CD4-positive, alpha-beta T cell treated with Interleukin-2 at 100 ng/mL for 4 hours (primary cell): ENCODE measurements around the gene SURF6.
"Not testable (repeated sequence)": the region's sequence is repeated elsewhere in the genome, so short reads cannot be mapped to it uniquely, and the experiment has no call there.

ENCODE experiments used
- DNase-seq: peaks from one replicate; pipeline ENCODE4 v3.0.0-alpha.2; 2020; ENCODE audit warnings: low spot score

The SURF6 gene

DNA sequence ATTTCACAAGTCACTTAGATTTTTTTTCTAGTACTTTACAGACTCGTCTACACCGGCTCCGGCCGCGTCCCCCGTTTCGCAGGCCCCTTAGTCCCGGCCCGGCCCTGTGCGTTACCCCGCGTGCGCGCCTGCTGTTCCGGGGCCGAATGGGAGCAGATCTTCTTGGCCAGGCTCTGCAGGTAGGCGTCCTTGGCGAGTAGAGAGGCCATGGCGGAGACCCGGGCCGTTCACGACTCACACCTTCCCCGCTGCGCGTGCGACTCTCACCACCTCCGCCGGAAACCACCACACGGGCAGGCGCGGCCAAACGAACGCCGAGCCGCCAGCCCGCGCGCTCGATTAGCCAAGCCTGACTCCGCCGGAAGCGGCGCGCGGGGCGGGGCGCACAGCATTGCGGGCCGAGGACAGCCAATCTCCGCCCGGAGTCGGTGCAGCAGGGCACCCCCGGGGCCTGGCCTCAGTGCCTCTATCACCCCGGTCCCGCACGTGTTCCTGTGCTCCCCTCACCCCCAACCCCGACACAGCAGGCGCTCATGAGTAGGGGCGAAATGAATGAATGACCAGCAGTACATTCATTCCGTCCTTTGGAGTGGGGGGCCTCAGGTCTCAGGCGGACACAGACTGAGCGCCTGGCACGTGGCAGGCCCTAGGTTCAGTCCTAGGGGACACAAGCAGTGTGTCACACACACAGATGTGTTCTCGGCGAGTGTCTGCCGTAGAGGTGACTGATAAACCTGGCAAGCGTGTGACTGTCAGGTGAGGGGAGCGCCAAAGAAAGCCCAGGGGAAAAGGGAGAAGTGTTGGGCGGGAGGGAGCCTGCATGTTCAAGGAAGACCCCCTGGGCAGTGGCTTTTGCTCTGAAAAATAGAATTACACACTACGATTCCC lies at the start of gene SURF6:
SURF6 (minus strand) TSS at position 265 of the 888 bp plus-strand sequence; CDS start at position 209, 56 bp downstream.
- DNase-seq = peak; percentile 93

DNA sequence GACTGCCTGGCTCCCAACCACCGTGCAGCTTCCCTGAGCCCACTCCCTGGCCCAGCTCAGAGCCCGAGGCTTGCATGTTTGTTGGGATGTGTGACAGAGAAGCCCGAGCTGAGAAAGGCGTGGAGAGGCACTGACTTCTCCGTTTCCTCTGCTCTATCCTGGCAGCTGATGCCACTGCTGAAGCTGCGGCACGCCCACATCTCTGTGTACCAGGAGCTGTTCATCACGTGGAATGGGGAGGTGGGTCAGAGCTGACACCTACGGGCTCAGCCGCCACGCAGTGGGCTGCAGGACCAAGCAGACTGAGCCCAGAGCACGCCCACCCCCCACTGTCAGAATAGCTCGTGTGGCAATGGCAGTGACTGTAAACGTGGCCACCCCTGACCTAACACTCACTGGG lies 49.5 kb upstream of the SURF6 start:
- no peak for DNase-seq

DNA sequence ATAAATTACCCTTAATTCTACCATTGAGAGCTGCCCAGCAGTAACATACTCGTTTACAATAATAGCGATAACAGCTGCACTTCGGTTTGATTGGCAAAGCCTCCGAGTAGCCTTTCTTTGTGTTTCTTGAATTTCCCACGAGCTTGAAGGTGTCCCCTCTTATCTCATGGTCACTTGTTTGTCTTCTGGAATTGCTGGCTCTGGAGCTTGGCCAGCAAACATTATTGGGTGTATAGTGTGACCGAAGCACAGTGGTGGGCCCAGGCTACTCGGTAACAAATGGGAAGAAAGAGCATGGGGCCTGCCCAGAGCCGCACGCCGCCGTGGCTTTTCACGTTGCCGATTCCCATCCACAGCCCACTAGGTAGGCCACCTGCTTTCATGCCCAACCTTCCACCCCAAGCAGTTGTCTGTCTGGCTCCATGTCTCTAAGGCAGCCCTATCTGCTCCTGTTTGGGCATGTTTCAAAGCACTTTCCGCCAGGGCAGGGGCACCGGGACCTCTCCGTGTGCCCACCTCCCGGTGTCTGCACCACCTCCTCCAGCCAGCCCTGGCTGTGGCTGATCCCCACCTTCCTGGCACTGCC lies 48.8 kb upstream of the SURF6 start:
- DNase-seq = no peak

DNA sequence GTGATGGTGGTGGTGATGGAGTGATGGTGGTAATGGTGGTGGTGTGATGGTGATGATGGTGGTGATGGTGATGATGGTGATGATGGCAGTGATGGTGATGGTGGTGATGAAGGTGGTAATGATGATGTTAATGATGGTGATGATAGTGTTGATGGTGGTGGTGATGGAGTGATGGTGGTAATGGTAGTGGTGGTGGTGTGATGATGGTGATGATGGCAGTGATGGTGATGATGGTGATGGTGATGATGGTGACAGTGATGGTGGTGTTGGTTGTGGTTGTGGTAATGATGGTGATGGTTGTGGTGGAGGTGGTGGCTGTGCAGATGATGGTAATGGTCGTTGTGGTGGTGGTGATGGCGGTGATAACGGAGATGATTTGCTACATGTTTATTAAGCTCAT lies 47.5 kb upstream of the SURF6 start:
- DNase-seq = no peak

DNA sequence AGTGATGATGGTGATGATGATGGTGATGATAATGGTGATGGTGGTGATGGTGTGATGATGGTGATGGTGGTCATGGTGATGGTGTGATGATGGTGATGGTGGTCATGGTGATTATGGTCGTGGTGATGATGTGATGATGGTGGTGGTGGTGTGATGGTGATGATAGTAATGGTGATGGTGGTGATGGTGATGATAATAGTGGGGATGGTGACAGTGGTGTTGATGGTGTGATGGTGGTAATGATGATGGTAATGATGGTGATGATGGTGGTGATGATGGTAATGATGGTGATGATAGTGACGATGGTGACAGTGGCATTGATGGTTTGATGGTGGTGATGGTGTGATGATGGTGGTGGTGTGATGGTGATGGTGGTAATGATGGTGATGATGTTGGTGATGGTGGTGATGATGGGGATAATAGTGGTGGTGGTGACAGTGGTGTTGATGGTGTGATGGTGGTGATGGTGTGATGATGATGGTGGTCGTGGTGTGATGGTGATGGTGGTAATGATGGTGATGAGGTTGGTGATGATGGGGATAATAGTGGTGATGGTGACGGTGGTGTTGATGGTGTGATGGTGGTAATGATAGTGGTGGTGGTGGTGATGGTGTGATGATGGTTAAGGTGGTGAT lies 46.6 kb upstream of the SURF6 start:
- no peak for DNase-seq

DNA sequence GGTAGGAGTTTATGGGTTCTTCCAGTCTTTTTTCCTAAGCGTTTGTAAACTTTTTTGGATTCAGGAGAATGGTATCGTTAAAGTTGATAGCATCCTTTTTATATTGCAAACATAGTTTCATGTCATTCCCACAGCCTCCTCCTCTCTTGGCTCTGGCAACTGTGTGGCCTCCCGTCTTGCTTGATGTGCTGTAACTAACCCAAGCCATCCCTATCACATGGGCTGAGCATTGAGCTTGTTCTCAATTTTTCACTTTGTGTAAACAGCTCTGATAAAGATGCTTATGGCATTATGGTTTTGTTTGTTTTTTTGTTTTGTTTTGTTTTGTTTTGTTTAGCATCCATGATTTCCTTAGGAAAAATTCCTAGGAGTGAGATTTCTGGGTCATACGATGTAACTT lies 44.7 kb upstream of the SURF6 start:
- DNase-seq = no peak

DNA sequence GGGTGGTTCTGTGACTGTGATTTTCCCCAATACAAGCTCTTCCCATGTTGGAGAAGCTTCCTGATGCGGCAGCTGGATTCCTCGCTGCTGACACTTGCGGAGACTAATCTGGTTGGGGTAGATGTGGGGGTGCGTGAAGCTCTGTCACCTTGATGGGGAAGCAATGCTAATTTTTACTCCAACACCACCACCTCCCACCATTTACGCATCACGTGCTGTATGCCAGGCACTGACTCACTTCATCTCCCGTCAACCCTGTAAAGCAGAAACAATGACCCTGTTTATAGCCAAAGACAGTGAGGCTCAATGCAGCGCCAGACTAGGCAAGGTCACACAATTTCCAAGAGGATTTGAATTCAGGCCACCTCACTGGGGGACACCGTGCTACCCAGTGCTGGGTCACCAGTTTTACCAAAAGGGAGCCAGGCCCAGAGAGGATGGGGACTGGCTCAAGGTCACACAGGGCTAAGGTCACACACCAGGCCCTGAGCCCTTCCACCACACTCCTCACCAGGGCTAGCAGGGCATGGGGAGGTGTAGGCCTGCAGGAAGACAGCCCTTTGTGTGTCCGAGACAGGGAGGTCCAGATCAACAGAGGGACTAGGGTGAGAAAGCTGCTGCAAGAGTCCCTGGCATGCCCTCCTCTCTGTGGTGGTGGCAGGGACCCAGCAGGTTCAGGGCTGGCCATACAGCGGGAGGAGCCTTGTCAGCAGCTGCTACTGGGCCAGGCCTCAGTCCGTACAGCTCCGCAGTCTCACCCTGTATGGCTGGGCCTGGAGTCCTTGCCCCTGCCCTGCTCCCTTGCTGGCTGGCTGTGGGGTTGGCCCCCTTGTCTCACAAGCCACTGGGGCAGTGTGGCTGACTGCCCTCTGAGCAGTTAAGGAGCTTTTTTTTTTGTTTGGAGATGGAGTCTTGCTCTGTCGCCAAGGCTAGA lies 43.4 kb upstream of the SURF6 start:
- DNase-seq = no peak

DNA sequence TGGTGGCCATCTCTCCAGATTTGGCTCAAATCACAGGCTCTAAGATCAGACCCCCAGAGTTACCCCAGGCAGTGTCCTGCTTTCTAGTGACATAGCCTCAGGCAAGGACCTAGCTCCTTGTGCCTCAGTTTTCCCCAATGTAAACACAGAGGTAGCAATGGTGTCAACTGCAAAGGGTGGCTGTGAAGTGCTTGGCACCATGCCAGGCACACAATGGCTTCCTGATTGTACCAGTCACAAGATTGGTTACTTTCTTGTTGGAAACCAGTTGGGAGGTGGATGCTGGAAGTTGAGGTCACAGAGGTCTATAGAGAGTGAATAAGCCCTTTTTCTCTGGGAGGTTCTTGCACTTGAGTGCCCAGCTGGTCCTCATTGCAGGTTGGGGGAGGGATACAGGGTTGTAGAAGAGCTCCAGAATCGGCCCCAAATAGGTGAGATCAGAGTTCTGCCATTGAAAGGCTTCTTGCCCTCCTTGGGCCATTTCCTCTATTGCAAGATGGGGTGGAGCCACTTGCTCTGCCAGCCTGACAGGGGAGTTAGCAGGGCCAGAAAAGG lies 42.5 kb upstream of the SURF6 start:
- DNase-seq = no peak

DNA sequence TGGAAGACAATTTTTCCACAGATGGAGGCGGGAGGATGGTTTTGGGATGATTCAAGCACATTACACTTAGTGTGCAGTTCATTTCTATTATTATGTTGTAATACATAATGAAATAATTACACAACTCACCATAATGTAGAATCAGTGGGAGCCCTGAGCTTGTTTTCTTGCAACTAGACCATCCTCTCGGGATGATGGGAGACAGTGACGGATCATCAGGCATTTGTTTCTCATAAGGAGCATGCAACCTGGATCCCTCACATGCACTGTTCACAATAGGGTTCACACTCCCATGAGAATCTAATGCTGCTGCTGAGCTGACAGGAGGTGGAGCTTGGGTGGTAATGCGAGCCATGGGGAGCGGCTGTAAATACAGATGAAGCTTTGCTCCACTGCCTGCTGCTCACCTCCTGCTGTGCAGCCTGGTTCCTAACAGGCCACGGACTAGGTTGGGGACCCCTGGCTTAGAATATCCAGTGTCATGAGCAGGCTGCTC lies 41.8 kb upstream of the SURF6 start:
- no peak for DNase-seq

DNA sequence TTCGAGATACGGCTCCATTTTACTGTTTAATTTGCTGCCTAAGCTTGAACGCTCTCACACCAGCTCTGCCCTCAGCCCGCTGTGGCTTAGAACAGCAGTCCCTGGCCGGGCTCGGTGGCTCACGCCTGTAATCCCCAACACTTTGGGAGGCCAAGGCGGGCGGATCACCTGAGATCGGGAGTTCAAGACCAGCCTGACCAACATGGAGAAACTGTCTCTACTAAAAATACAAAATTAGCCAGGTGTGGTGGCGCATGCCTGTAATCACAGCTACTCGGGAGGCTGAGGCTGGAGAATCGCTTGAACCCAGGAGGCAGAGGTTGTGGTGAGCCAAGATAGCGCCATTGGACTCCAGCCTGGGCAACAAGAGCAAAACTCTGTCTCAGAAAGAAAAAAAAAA lies 41.3 kb upstream of the SURF6 start:
- not testable (repeated sequence) for DNase-seq

DNA sequence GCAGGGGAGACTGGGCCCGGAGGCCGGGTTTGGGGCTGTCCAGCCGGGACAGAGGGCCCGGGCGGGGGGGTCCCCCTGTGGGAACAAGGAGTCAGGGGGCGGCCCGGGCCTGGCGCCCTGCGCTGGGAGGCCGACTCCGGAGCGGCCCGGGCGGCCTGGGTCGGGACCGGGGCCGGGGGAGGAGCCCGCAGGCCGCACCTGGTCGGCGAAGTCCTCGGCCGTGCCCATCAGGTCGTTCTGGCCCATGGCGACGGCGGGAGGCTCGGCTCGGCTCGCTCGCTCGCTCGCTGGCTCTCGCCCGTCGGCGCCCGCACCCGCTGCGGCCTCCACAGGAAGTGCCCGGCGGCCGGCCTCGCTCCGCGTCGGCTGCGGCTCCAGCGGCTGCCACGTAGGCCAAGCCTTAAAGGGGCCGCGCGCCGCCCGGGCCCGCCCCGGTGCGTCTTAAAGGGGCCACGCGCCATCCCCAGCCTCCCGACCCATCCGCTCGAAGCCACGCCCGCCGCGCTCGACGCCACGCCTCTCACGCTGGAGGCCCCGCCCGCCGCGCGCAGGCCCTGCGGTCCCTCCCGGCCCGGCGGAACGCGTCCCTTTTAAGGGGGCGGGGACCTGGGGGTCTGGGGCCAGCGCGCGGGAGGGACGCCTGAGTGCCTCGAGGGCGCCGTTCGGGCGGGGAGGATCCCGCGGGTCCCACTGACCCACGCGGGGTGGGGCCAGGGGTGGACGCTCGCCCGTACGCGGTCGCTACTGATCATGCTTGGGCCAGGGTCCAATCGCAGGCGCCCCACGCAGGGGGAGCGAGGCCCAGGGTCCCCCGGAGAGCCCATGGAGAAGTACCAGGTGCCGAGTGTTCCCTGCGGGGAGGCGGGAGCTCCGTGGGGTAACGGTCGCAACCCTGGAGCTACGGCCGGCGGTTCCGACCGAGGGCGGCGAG lies 40.0 kb upstream of the SURF6 start, which contains the start of the genes STKLD1 and SURF4:
STKLD1 (plus strand) TSS at position 643 of the 931 bp plus-strand sequence; CDS start at position 751, 108 bp downstream.
SURF4 (minus strand) TSS at position 337 of the 931 bp plus-strand sequence; CDS start at position 246, 91 bp downstream.
- peak; percentile 95 for DNase-seq

DNA sequence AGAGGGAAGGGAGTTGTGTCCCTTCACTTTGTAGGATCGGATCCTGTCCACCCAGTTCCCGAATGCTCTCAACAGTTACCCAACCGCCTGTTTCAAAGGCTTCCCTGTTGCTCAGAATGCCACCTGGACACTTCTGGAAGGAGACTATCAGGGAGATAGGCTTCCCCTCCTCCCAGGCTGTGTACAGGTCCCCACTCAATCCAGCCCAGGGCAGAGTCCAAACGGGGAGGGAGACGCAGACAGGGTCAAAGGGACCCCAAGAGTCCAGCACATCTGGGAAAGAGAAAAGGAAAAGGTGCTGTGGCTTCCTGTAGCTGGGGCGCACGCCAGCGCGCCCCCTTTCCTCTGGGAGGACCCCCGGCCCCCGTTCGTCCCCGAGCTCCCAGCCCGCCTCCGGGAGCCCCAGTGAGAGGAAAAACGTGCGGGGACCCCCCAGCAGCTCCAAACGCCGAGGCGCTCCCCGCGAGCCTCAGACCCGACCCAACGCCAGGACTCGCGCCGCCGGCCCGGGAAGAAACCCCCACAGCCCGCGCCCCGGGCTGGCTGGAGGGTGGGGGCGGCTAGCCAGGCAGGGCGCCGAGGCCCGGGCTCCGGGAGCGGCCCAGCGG lies 39.2 kb upstream of the SURF6 start:
- no peak for DNase-seq

DNA sequence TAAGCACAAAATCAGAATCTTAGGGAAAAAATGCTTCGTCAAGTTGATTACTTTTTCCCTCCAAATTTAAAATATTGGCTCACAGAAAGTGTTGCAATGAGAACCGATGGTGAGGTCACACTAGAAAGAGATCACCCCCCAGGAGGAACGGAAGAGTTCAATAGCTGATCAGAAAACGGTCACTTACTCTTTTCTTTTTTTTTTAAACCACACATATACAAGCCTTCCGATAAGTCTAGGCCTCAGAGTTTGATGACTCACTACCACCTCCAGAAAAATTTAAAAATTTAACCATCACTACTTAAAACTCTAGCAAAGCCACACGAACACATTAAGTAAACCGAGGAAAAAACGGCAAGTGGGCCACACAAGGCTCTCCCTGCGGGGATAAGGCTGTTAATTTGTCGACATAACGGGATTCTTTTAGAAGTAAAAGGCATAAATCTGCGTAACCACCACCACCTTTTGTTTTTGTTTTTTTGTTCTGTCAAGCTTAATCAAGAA lies 38.7 kb upstream of the SURF6 start:
- peak; percentile 67 for DNase-seq

DNA sequence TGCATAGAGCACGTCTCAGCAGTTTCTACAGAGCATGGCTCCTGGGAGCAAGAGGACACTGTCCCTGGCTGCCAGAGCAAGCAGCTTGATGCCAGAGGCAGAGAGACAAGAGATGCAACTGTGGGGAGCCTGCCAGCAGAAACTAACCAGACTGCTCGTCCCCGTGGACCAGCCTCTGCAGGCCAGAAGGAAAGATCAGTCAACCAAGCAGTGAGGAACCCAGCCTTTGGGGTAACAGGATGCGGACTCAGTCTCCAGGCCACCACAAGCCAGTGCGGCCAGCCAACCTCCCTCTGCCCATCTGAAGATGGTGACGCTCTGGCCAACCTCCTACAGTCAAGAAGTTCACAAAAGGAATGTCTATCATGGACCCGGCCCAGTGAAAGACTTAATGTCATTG lies 36.2 kb upstream of the SURF6 start:
- DNase-seq = no peak

DNA sequence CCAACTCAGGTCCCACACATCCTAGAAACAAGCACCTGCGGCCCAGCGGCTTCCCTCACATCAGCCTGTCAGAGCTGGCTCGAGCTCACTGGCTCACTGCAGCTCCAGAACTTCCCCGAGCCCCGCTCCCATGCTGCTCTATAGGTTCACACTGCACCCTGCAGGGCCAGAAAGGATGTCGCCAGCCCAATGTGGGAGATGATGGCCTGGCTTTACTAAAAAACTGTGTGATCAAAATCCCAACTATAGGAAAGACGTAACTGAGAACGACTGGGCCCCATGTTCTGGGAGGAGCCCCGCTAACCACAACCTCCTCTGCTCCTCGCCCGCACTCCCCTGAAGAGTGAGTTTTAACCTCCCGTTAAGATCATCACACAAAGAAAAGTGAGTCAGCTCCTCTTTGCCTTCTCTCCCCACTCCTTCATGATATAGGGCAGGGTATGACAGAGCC lies 35.3 kb upstream of the SURF6 start:
- DNase-seq = peak; percentile 81

DNA sequence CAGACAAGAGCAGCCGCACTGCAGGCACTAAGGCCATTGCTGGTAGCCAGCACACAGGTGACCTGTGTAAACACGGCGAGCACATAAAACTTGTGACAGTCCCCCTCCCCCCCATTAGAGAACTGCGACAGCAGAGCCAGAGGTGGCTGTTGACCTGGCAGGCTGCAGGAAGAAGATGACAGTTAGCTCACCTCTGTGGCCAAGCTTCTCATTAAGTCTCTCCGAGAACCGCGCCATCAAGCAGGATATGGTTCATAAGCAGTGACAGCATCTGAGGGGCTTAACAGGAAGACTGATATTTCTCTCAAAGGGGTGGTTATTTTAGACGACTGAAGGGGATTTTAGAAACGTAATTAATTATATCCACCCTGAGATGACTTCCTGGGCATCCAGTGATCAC lies 34.7 kb upstream of the SURF6 start:
- peak; percentile 72 for DNase-seq

DNA sequence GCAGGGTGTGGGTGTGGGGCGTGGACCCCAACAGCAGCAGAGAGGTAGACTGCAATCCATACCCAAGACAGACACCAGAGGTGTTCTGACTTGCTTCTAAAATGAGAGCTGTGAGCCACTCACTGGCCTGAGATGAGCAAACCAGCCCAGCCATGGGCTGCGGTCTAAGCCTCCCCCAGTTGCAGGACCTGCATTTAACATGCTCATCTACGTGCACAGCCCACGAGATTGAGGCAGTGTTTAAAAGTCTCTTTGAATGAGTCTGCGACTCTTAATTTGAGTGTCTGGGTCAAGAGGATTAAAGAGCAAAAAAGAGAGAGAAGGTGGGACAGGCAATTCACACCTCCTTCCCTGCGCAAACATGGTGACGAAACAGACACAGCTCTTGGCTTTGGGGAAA lies 33.9 kb upstream of the SURF6 start:
- DNase-seq = no peak

DNA sequence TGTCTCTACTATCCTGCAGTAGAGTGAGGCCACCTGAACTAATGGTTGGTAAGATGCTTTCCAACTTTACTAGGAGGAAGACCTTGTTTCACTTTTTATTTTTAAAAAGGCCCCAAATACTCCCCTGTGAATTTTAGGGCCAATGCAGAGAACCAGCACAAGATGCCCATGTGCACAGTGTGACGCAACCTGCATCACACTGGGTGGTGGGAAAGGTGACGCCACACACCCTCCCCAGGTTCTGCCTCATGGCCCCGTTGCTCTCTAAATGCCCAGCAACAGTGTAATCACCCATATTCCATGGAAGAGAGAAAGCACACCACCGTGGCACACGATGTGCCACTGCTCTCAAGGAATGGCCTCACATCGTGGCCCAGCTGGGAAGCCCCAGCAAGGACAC lies 33.4 kb upstream of the SURF6 start:
- no peak for DNase-seq

DNA sequence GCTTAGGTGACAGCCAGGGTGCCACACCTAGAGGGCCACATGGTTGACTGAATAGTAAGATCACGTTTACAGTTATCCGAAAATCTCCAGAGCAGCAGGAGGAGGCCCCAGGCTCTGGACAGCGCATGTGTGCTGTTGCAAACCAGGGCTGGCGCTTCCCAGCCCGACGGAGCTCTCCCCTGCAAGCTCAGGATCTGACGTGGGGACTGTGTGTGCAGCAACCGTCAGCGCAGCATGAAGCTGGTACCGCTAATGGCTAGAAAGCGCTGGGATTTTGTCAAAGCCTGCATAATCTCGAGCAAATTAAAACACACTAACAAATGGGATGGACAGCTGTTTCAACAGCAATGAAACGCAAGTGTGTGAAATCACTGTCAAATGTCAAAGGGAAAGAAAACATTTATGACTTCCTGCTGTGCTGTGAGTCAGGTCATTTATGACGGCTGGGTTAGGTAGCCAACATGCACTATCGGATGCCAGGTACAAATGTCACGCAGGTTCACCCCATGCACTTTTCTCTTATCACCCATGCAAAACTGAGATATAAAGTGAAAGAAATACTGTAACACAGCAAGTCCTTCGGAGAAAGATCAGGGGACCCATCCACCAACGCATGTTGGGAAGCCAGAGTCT lies 32.4 kb upstream of the SURF6 start:
- no peak for DNase-seq
